HG02884 (cell line): Measurements from ENCODE around the gene FNBP1L.
A peak's percentile ranks its signal among the peaks of the same experiment; 100 is the strongest.

Source experiments
- ATAC-seq: cut with Tn5 transposase; IDR thresholded peaks from one replicate; pipeline ENCODE4 v1.9.1; 2021; ENCODE audit warnings: mild to moderate bottlenecking, moderate library complexity; ENCODE audit not compliant: unreplicated experiment

The FNBP1L gene

GRCh38 chr1:93447481-93448291 lies at the start of gene FNBP1L:
Gene FNBP1L, plus strand, starts transcription at chr1:93448118. Its CDS starts 164 bp downstream, at chr1:93448282.
- ATAC-seq: peak; percentile 49

GRCh38 chr1:93399781-93400180 lies 48.1 kb upstream of the FNBP1L start:
- no peak for ATAC-seq

- ATAC-seq: no peak
Observed at GRCh38 chr1:93408203-93408602, 39.7 kb upstream of the FNBP1L start.

- no peak for ATAC-seq
Observed at GRCh38 chr1:93411000-93411399, 36.9 kb upstream of the FNBP1L start.

- no peak for ATAC-seq
Observed at GRCh38 chr1:93414749-93415148, 33.2 kb upstream of the FNBP1L start.

GRCh38 chr1:93415296-93415695 lies 32.6 kb upstream of the FNBP1L start:
- no peak for ATAC-seq

- ATAC-seq: no peak
Observed at GRCh38 chr1:93416183-93416582, 31.7 kb upstream of the FNBP1L start.

- ATAC-seq: no peak
Observed at GRCh38 chr1:93419344-93419743, 28.6 kb upstream of the FNBP1L start.

- ATAC-seq: no peak
Observed at GRCh38 chr1:93420400-93420799, 27.5 kb upstream of the FNBP1L start.

- ATAC-seq: no peak
Observed at GRCh38 chr1:93426181-93426580, 21.7 kb upstream of the FNBP1L start.

GRCh38 chr1:93427656-93428055 lies 20.3 kb upstream of the FNBP1L start:
- ATAC-seq: no peak

- no peak for ATAC-seq
Observed at GRCh38 chr1:93433407-93433961, 14.4 kb upstream of the FNBP1L start.

GRCh38 chr1:93434088-93434487 lies 13.8 kb upstream of the FNBP1L start:
- no peak for ATAC-seq

- ATAC-seq: no peak
Observed at GRCh38 chr1:93434987-93435386, 12.9 kb upstream of the FNBP1L start.

- no peak for ATAC-seq
Observed at GRCh38 chr1:93435443-93435842, 12.5 kb upstream of the FNBP1L start.

GRCh38 chr1:93436496-93436895 lies 11.4 kb upstream of the FNBP1L start:
- ATAC-seq: no peak

- ATAC-seq: peak; percentile 55
Observed at GRCh38 chr1:93437976-93438605, 9.8 kb upstream of the FNBP1L start.

GRCh38 chr1:93438716-93439115 lies 9.2 kb upstream of the FNBP1L start:
- no peak for ATAC-seq

GRCh38 chr1:93440272-93440671 lies 7.6 kb upstream of the FNBP1L start:
- no peak for ATAC-seq

GRCh38 chr1:93440706-93441105 lies 7.2 kb upstream of the FNBP1L start:
- ATAC-seq: no peak

- no peak for ATAC-seq
Observed at GRCh38 chr1:93441589-93441988, 6.3 kb upstream of the FNBP1L start.

- ATAC-seq: no peak
Observed at GRCh38 chr1:93442008-93442666, 5.8 kb upstream of the FNBP1L start.
